Left ventricle myocardium inferior (tissue), 1 donor: Measurements from ENCODE around the gene ATP11A. TPM values are rescaled to one million over a fixed set of nuclear protein-coding genes. Genes with fewer than 3 reads are reported as not detected.

Experiments
- DNase-seq: peaks from one replicate; pipeline ENCODE4 v3.0.0-alpha.2; 2020
- H3K27ac ChIP-seq: fragments of 200-600 bp; replicated peaks from 2 replicates; pipeline ENCODE4 v1.8.0; 2021
- H3K27me3 ChIP-seq: fragments of 200-600 bp; 2 replicates; pipeline ENCODE4 v1.8.0; 2021; ENCODE audit warnings: low read depth
- H3K36me3 ChIP-seq: fragments of 200-600 bp; 2 replicates; pipeline ENCODE4 v1.8.0; 2021
- H3K4me1 ChIP-seq: fragments of 200-600 bp; 2 replicates; pipeline ENCODE4 v1.8.0; 2021
- H3K4me3 ChIP-seq: fragments of 200-600 bp; 2 replicates; pipeline ENCODE4 v1.8.0; 2021; ENCODE audit warnings: mild to moderate bottlenecking, moderate library complexity
- H3K9me3 ChIP-seq: fragments of 200-600 bp; replicated peaks from 2 replicates; pipeline ENCODE4 v1.8.0; 2021
- CTCF ChIP-seq: fragments of 200-600 bp; IDR thresholded peaks from 2 replicates; pipeline ENCODE4 v1.8.0; 2021; ENCODE audit warnings: antibody characterized with exemption, mild to moderate bottlenecking, borderline replicate concordance
- intact Hi-C: fragments of 100-400 bp; cut with micrococcal nuclease; formaldehyde crosslinking; loops from one replicate; pipeline ENCODE4 v1.11.0; 2022
- total RNA-seq: library from RNA; stranded (reverse); fragmentation: NEBNext Ultra II Directional; extraction: Animal tissue kit (Norgen Biotek cat#: 25700); gene quantifications from one replicate; pipeline ENCODE4 v1.2.1, GENCODE V29; 2021
- donor health status: DM: no; HTN: yes; CAD: no; lungs with severe emphysema.

The ATP11A gene
- total RNA-seq, 1 donor from 2014 or later = 106 TPM

GRCh38 chr13:112902669-112903068 lies 212.8 kb downstream of the ATP11A start:
- H3K9me3 ChIP-seq = peaks cover 13% of the 10 kb centered on the region
- no peak overlapping the region for H3K27ac ChIP-seq
- peaks cover 17% of the 10 kb centered on the region for H3K27me3 ChIP-seq
- no peak overlapping the region for H3K4me3 ChIP-seq
- intact Hi-C loops = no loop called here
- no peak for DNase-seq
- TF ChIP-seq CTCF = no peak
- no peaks in the 10 kb centered on the region for H3K36me3 ChIP-seq
- no peaks in the 10 kb centered on the region for H3K4me1 ChIP-seq

GRCh38 chr13:112903071-112903577 lies 213.3 kb downstream of the ATP11A start:
- Histone ChIP-seq H3K27ac (no peak overlapping the region), H3K36me3 (no peaks in the 10 kb centered on the region), H3K9me3 (peaks cover 13% of the 10 kb centered on the region), H3K27me3 (peaks cover 17% of the 10 kb centered on the region), H3K4me1 (no peaks in the 10 kb centered on the region), H3K4me3 (no peak overlapping the region)
- intact Hi-C loops = no loop called here
- no peak for TF ChIP-seq CTCF
- no peak for DNase-seq

- H3K4me3 ChIP-seq = no peak overlapping the region
- H3K9me3 ChIP-seq = peaks cover 13% of the 10 kb centered on the region
- DNase-seq = no peak
- TF ChIP-seq CTCF = no peak
- intact Hi-C loops = no loop called here
- no peaks in the 10 kb centered on the region for H3K36me3 ChIP-seq
- no peak overlapping the region for H3K27ac ChIP-seq
- H3K27me3 ChIP-seq = peaks cover 17% of the 10 kb centered on the region
- H3K4me1 ChIP-seq = no peaks in the 10 kb centered on the region
Observed at GRCh38 chr13:112903606-112904195, 213.9 kb downstream of the ATP11A start.

- TF ChIP-seq CTCF = no peak
- H3K4me1 ChIP-seq = no peaks in the 10 kb centered on the region
- peaks cover 13% of the 10 kb centered on the region for H3K9me3 ChIP-seq
- no peak overlapping the region for H3K27ac ChIP-seq
- no peak for DNase-seq
- intact Hi-C loops = no loop called here
- no peaks in the 10 kb centered on the region for H3K36me3 ChIP-seq
- H3K27me3 ChIP-seq = peaks cover 17% of the 10 kb centered on the region
- H3K4me3 ChIP-seq = no peak overlapping the region
Observed at GRCh38 chr13:112904436-112904960, 214.7 kb downstream of the ATP11A start.

- Histone ChIP-seq H3K27ac (no peak overlapping the region), H3K27me3 (peaks cover 22% of the 10 kb centered on the region), H3K4me1 (no peaks in the 10 kb centered on the region), H3K4me3 (no peak overlapping the region), H3K9me3 (peaks cover 13% of the 10 kb centered on the region), H3K36me3 (no peaks in the 10 kb centered on the region)
- no peak for TF ChIP-seq CTCF
- no peak for DNase-seq
- intact Hi-C loops = no loop called here
Observed at GRCh38 chr13:112905086-112905485, 215.2 kb downstream of the ATP11A start.
